SW 1271 (cell line): ENCODE results near the gene TMEM129.
A peak's percentile ranks its signal among the peaks of the same experiment; 100 is the strongest.

ENCODE experiments used
- DNase-seq, 2 experiments: peaks; one replicate each; lab custom pipeline; 2025; lab: John Stamatoyannopoulos, UW

Gene TMEM129

DNA sequence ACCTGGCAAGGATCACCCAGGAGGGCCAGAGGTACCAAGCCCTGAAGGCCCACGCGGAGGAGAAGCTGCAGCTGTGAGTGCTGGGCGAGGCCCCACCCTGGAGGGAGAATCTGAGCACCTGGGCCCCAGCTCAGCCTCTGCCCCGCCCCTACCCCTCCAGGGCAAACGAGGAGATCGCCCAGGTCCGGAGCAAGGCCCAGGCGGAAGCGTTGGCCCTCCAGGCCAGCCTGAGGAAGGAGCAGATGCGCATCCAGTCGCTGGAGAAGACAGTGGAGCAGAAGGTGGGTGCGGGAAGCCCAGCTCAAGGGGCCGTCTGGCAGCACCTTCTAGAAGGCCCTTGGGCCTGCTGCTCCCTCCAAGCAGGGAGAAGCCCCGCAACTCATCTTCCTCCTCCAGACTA lies 23.4 kb upstream of the TMEM129 start:
- no peak for DNase-seq

DNA sequence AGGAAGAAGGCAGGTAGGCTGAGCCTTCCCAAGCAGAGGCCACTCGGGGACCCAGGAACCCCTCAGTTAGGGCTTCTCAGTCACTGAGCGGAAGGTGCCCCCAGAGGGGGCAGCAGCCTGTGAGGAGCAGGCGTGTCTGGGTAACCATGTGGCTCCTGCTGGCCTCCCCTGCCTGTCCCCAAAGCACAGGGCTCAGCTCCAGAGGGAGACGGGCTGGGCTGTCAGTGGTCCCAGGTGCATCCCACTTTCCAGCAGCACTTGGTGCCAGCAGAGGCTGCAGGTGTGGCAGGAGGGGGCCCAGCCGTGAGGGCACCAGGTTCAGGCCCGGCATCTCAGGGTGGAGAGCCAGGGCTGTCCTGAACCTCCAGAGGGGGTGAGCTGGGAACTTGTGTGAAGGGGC lies 22.9 kb upstream of the TMEM129 start:
- DNase-seq = no peak

DNA sequence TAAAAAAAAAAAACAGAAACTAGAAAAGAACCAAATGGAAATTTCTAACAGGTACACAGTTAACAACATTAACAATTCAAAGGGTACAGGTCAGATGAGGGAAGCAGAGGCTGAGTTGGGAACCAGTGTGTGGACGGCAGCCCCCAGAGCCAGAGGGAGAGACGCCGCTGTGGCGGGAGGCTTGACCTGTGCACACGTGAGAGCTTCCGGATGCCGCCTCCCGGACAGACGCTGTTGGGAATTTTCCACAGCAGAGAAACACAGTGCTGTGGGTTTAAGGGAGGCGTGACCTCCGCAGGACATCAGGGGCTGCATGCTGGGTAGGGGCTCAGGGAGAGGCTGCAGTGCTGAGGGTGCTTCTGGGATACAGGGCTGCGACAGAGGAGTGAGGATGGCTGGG lies 22.4 kb upstream of the TMEM129 start:
- no peak for DNase-seq

DNA sequence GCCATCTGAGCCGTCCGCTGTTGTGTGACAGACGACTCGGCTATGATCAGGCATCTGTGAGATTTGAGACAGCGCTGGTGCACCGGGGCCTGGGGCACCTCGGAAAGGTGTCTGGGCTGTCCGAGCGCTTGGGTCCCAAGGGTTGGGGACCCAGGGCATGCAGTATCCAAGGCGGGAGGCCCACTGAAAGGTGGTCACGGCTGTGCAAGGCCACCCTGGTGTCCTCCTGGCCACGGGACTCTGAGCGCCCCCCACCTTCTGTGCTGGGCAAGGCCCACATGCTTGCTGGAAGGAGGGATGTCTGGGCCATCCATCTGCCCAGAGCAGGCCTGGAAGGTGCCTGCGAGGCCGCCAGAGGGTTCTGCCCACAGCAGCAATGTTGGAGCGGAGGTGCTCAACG lies 20.1 kb upstream of the TMEM129 start:
- DNase-seq = no peak

DNA sequence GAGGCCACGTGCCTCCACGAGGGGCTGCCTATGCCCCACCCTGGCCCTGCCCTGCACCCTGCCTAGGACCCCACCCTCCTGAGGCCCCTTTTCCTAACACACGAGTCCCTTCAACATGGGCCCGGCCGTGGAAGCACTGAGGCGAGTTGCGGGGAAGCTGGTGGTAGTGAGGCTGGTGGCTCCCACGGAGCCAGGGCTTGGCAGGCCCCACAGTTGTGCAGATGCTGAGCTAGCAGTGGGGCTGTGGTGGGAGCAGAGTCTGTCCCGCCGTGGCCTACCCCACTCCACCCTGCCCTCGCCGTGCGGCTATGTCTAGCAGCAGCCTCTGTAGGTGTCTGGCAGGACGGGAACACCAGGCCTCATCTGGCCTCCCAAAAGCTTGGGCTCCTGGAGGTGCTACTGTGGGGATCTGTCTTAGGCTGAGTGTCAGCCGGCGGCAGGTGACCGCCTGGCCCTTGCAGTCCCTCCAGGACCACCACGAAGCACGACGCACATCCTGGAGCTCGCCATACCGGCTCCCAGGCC lies 19.0 kb upstream of the TMEM129 start:
- no peak for DNase-seq

DNA sequence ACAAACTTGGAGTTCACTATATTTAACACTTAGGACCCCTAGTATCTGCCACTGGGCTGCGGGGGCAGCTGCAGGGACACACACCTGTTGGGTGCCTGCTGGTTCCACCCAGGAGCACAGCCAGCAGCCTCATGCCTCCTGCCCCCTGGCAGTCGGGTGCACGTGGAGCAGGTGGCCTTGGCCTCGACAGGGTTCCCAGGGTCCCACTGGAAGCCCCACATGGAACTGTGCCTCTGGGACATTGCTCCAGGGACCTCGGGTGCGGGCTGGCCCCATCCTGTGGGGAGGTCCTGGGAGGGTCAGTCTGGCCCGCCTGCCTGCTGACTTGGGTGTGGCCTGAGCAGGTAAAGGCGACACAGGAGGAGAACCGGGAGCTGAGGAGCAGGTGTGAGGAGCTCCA lies 18.2 kb upstream of the TMEM129 start:
- DNase-seq = no peak

DNA sequence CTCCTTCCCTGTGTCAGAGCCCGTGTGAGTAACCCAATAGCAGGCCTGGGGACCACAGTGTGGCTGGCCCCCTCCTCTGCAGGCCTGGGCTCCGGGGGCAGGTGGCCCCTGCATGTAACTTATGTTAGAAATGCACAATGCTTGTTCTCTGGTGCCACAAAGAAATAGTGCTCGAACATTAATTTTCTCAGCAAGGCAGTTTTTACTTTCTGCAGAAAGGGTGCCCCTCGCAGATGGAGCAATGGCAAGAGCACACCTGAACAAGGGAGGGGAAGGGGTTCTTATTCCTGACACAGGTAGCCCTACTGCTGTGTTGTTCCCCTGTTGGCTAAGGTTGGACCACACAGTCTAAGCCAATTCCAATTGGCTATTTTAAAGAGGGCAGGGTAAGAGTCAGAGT lies 17.3 kb upstream of the TMEM129 start:
- no peak for DNase-seq

DNA sequence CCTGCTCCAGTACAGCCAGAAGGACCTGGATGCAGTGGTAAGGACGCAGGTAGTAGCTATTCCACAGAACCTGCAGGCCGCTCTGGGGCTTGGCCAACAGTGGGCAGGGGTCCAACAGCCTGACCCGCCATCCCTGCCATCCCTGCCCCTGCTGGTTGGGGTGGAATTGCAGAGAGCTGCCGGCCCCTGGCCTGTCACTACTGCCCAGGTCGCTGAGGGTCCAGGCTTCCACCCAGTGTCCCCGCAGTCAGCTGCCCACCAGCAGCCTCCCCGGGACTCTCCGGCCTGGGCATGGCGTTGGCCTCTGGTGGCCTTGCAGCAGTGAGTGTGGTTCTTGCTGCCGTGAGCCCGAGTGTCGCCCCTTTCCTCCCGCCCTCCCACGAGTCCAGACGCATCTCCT lies 16.5 kb upstream of the TMEM129 start:
- DNase-seq = no peak

DNA sequence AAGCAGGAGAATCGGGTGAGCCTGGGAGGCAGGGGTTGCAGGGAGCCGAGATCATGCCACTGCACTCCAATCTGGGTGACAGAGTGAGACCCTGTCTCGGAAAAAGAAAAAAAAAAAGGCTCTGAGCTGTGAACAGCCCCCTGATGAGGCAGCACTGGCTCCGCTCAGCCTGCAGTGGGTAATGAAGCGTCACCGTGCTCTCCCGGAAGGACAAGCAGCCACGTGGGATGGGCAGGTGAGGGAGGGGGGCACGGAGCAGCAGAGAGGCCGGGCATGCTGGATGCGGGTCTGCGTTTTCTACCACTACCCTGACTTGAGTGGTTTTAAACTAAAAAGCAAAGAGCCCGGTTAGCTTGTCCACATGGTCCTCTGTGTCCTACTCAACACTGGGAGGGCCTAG lies 15.7 kb upstream of the TMEM129 start:
- no peak for DNase-seq

DNA sequence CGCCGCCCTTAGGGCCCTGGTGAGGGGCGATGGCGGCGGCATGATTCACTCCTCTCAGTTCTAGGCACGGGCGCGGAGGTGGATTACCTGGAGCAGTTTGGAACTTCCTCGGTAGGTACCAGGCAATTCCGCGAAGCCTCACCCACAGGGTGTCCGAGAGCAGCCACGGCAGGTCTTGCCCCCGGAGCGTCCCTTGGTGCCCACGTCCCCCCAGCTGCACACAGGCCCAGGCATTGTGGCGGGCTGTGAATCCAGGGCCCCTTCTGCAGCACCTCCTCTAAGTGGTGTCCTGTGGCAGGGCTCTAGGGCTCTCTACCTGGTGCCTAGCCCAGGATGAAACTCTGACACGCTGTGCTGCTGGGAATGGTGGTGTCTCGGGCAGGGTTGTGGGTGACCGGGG lies 14.1 kb upstream of the TMEM129 start:
- no peak for DNase-seq

DNA sequence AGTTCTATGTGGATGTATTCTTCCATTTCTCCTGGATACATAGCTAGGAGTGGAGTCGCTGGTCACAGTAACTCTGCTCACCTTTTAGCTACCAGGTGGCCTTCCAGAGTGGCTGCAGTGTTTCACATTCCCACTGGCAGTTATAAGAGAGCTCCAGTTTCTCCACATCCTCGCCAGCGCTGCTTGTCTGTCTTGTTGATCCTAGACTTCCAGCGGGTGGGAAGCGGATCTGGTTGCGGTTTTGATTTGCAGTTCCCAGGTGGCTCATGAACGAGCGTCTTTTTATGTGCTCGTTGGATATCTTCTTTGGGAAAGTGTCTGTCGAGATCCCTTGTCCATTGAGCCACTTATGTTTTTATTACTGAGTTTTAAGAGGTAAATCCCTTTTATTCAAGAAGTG lies 11.8 kb upstream of the TMEM129 start:
- DNase-seq = no peak

DNA sequence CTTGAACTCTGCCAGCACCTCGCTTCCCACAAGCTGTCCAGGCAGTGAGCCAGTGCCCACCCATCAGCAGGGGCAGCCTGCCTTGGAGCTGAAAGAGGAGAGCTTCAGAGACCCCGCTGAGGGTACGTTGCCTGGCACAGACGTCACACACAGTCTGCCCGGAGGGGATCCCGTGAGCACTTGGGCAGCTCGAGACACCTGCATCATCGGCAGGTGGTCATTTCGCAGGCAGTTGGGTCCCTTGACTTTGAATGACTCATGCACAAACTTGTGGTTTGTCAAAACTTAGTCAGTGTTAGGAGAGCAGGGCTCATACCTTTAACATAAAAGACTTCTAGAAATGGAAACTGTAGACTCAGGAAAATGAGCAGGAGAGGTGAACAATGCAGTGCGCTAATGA lies 10.1 kb upstream of the TMEM129 start:
- no peak for DNase-seq

DNA sequence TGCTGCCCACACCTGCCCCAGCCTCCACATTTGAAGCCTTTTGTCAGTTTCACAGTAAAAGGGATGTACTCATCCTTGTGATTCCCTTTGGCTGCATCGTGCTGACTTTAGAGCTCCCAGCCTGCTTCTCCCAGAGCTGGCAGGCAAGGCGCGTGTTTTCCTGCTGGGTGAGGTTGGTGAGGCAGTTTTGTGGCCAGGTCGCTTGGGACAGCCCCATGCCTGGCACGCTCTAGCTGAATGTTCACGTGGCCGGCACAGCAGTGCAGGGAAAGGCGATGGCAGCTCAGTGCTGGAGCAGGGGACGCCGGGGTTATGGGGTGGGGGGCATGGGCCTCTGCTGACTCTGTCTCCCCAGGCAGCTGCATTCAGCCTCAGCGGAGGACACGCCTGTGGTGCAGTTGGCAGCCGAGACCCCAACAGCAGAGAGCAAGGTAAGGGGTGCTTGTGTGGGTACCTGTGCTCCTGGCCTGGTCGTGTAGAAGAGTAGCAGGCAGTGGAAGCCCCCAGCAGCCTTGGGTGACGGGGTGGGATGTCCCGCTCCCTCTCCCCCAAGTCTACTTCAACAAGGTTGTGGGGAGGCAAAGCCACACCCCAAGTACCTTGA lies 9.5 kb upstream of the TMEM129 start:
- no peak for DNase-seq

DNA sequence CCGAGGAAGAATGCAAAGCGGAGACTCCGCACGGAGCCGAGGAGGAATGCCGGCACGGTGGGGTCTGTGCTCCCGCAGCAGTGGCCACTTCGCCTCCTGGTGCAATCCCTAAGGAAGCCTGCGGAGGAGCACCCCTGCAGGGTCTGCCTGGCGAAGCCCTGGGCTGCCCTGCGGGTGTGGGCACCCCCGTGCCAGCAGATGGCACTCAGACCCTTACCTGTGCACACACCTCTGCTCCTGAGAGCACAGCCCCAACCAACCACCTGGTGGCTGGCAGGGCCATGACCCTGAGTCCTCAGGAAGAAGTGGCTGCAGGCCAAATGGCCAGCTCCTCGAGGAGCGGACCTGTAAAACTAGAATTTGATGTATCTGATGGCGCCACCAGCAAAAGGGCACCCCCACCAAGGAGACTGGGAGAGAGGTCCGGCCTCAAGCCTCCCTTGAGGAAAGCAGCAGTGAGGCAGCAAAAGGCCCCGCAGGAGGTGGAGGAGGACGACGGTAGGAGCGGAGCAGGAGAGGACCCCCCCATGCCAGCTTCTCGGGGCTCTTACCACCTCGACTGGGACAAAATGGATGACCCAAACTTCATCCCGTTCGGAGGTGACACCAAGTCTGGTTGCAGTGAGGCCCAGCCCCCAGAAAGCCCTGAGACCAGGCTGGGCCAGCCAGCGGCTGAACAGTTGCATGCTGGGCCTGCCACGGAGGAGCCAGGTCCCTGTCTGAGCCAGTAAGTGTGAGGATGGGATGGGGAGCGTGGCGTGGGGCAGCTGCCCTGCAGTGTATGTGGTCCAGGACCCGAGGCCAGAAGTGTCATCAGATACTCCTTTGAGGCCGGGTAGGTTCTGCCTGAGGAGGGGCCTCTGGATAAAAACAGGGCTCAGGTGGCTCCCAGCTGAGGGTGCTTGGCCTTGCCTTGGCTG lies 7.2 kb upstream of the TMEM129 start:
- no peak for DNase-seq

DNA sequence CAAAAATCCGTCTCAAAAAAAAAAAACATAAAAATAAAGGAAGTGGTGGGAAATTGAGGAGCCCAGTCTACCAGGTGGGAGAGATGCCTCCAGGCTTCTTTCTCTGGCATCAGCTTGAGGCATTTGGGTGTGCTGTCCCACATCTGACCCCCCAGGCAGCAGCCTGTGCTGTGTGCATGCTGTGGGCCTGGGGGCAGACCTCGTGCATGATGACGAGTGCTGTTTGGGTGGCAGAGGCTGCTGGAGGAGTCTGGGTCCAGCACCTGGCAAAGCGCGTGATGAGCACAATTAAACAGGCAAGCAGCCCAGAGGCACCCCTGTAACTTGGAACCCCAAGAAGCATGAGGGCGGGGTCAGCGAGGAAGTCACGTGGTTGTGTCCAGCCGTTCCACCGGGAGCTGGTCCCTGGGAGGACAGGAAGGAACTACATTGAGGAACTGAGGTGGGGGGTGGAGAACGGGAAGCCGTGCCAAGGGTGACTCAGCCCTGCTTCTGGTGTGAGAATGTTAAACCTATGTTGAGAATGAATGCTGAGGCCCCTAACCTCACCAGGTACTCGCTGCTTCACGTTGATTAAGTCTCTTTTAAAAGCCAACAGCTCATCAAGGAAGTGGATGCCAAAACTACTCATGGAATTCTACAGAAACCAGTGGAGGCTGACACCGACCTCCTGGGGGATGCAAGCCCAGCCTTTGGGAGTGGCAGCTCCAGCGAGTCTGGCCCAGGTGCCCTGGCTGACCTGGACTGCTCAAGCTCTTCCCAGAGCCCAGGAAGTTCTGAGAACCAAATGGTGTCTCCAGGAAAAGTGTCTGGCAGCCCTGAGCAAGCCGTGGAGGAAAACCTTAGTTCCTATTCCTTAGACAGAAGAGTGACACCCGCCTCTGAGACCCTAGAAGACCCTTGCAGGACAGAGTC lies 6.3 kb upstream of the TMEM129 start:
- DNase-seq = peak; percentile 53 to 74

DNA sequence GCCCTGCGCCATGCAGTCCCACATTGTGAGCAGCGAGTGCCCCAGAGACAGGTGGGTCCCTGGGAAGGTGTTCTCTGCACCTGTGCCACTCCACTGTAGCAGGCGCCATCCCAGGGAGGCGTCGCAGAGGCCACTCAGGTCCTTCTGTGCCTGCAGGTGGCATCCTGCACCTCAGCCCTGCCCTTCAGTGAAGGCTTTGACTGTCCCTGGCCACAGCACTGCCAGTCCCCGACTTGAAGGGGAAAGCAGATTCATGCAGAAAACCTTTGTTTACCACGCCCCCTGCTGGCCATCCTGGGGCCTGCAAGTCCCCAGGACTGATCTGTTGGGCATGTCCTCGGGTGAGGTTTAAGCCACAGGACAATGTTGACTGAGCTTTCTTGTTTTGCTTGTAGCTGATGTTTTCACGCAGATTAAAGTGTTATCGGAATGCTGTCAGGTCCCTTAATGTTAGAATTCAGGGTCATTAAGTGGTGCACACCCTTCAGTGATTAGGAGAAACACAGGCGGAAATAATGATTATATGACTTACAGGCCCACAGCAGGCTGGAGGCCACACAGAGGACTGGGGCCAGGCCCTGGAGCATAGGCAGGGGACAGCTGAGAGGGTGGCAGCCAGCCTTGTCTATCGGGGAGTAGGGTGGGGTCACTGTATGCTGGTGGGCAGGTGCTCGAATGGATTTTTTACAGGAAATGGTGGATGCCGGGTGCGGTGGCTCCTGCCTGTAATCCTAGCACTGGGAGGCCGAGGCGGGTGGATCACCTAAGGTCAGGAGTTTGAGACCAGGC lies 5.2 kb upstream of the TMEM129 start:
- DNase-seq = peak; percentile 62 to 67

DNA sequence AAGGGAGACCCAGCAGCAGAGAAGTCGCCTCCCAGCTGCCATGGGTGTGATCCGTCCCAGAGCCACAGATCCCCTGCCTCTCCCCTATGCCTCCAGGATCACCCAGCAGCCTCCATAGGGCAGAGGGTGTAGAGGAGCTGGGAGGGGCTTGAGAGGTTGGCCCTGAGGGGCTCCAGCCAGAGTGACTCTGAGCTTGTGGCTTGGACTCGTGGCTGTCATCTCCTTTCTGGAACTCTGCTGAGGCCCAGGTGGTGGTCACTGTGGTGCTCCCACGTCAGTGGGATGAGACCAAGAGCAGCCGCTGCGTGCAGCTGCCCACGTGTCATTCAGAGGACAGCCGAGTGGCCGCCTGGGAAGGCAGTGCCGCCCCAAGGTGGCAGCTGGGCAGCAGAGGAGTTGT lies 4.4 kb upstream of the TMEM129 start:
- no peak for DNase-seq

DNA sequence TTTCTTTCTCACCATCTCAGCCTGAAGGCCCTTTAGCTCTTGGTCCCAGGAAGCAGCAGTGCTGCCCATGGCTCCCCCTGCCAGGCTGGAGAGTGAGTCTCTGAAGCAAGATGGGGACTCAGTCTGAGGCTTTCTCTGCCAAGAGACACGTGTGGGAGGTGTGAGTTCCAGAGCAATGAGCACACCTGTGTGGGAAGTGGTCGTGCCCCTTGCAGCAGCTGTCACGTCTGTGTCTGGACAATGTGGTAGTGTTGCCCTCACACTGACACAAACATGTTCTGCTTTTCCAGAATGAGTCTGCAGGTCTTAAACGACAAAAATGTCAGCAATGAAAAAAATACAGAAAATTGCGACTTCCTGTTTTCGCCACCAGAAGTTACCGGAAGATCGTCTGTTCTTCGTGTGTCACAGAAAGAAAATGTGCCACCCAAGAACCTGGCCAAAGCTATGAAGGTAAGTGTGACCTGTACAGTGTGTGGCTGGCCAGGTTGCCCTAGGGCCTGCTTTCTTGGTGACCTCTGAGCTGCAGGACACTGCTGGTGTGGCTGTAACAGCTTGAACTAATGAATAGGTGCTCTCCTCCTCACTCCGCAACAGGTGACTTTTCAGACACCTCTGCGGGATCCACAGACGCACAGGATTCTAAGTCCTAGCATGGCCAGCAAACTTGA lies 2.1 kb upstream of the TMEM129 start:
- no peak for DNase-seq

DNA sequence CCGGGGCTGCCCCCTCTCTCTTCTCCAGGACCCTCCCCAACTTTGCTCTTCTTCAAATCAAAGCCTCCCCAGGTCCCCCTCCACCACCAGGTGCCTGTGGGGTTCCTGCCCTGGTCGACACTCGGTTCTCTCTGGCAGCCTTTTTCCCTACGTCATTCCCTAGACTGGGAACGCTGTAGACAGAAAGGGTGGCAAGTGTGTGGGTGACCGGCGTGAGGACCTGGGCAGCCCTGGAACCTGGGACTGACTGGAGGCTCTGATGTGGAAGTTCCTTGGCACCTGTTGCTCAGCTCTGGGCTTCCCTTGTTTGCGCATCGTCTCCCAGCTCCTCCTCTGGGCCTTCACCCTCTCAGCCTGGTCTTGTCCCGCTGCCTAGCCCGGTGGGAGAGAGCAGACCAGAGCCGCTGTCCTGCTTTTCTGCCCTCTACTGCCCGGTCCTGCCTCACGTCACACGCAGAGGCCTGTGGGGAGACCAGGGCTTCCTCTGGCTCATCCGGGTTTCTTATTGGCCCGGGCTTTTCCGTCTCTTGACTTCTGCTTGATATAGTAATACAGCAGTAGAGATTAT lies 1.5 kb upstream of the TMEM129 start:
- peak in 1 of 2 experiments; percentile 28 for DNase-seq

DNA sequence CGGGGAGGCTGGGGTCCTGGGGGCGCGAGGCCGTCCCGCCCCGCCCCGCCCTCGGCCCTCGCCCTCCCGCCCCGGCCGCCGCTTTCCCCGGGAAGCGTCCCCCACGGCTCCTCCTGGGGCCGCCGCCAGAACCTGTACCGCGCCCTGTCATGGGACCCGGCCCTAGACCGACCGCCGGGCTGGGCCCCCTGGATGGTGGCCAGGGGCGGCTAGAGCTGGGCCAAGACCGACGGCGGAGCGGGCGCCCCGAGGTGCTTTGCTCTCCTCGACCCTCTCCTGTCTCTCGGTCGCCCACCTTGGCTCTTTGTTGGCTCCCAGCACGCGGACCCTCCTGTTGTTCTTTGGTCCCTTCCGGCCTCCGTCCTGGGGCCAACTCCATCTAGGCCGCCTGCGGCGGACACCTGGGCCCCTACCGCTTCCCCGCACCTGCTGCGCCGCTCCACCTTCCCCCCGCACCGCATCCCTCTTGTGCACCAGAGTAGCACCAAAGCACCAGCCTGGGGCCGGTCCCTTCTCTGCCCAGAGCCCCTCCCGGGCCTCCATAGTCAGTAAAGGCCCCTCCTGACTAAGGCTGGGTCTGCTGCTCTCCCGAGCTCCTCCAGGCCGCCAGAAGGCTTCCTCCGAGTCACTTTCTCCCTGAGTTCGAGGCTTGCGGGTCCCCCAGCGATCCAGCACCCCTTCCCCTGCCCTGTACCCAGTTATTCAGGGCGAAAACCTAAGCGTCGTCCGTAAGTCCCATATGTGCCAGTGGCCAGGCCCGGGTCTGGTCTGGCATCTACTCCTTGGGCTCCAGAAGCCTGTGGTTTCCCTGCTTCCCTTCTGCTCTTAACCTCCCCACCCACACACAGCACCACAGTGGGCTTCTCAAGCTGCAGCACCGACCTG lies 785 bp upstream of the TMEM129 start:
- peak in 1 of 2 experiments; percentile 16 for DNase-seq
